ENCODE measurements around the gene DISP3.

GRCh38 chr1:11448373-11449099, 30.4 kb upstream of the DISP3 start:
- TF ChIP-seq ZNF274 (IDR thresholded peaks at IDR 0.05; ENCODE audit: low read depth, low read length): no peak
- no peak for TF ChIP-seq YY1 (IDR thresholded peaks at IDR 0.05; ENCODE audit: insufficient read depth, insufficient read length)
- TF ChIP-seq SUZ12 (IDR thresholded peaks at IDR 0.05; ENCODE audit: extremely low read depth, insufficient read depth, insufficient read length): no peak

Measured in NT2/D1 (cell line).